HepG2 (cell line): ENCODE data around the gene BAZ2A. TPM values are rescaled to one million over a fixed set of nuclear protein-coding genes. Genes with fewer than 3 reads are reported as not detected.

Source experiments
- ATAC-seq: fragments of 200-7000 bp; cut with Tn5 transposase; 3 replicates; pipeline ENCODE4 v1.9.1; 2020; ENCODE audit warnings: mild to moderate bottlenecking, moderate library complexity
- BruUV-seq: library from RNA; stranded (reverse); fragments of 400-500 nt; replicated peaks from 2 replicates; lab custom pipeline; 2021; lab: Mats Ljungman, UMichigan
- CTCF ChIA-PET: fragments of 300-600 bp; formaldehyde crosslinking; extraction: SDS; loops from one replicate; lab custom pipeline; 2021; ENCODE audit warnings: low total read pairs, inconsistent platforms, low intra/inter-chr PET ratio; lab: Yijun Ruan, JAX
- POLR2A ChIA-PET: fragments of 350-600 bp; sonication (Branson Sonifier 250); formaldehyde crosslinking; loops from one replicate; lab custom pipeline; 2020; ENCODE audit warnings: antibody characterized with exemption, inconsistent platforms; lab: Yijun Ruan, JAX
- DNase-seq: peaks from one replicate; pipeline ENCODE4 v3.0.0-alpha.2; 2015; ENCODE audit warnings: low spot score
- FAIRE-seq: peaks from 3 replicates; lab custom pipeline; 2011; peaks lifted over from hg19 to GRCh38; lab: Jason Lieb, UNC
- H2AFZ ChIP-seq: one replicate; pipeline ENCODE4 v1.6.1; 2011; ENCODE audit warnings: low read length, inconsistent platforms
- H3K27ac ChIP-seq: fragments of 300-600 bp; 3 replicates; pipeline ENCODE4 v1.8.0; 2011; ENCODE audit warnings: mixed run types, mild to moderate bottlenecking, mixed read lengths, low read length, inconsistent platforms; ENCODE audit not compliant: insufficient read depth; ENCODE audit errors: extremely low read length
- H3K27me3 ChIP-seq, 2 experiments: fragments of 200-600 bp in 1 of 2; 2 replicates in 1 of 2; 3 replicates in 1 of 2; pipeline versions ENCODE4 v1.6.0 to v1.8.0; 2011; ENCODE audit warnings: low read length in 2 of 2, mild to moderate bottlenecking in 2 of 2, moderate library complexity in 2 of 2, inconsistent platforms in 1 of 2; ENCODE audit not compliant: insufficient read depth in 2 of 2, control insufficient read depth in 1 of 2
- H3K36me3 ChIP-seq, 2 experiments: fragments of 200-600 bp in 1 of 2; replicated peaks in 1 of 2; 2 replicates in 1 of 2; 3 replicates in 1 of 2; pipeline versions ENCODE4 v1.5.1 to v1.8.0; 2011; ENCODE audit warnings: low read length in 2 of 2, inconsistent platforms in 1 of 2; ENCODE audit not compliant: insufficient read depth in 2 of 2, control insufficient read depth in 1 of 2
- H3K4me1 ChIP-seq: 2 replicates; pipeline ENCODE4 v1.5.1; 2012; ENCODE audit warnings: low read length, inconsistent platforms; ENCODE audit not compliant: insufficient read depth
- H3K4me2 ChIP-seq: 2 replicates; pipeline ENCODE4 v1.6.0; 2011; ENCODE audit warnings: low read depth, low read length, inconsistent platforms
- H3K4me3 ChIP-seq, 3 experiments: fragments of 200-600 bp in 1 of 3; sonication (generic), shearing (Covaris generic) in 1 of 3; replicated peaks in 1 of 3; 2 replicates each; pipeline ENCODE4 v1.5.1; 2011 to 2016; ENCODE audit warnings: low read length in 3 of 3, inconsistent platforms in 2 of 3, low read depth in 2 of 3, mild to moderate bottlenecking in 2 of 3, control low read depth in 1 of 3, mixed read lengths in 1 of 3; ENCODE audit not compliant: insufficient read depth in 1 of 3
- H3K79me2 ChIP-seq: one replicate; pipeline ENCODE4 v1.6.1; 2011; ENCODE audit warnings: low read length, inconsistent platforms; ENCODE audit not compliant: insufficient read depth
- H3K9ac ChIP-seq: 2 replicates; pipeline ENCODE4 v1.6.0; 2011; ENCODE audit warnings: mild to moderate bottlenecking, low read depth, low read length, inconsistent platforms; ENCODE audit not compliant: insufficient read depth
- H3K9me3 ChIP-seq: 2 replicates; pipeline ENCODE4 v1.5.1; 2012; ENCODE audit warnings: mild to moderate bottlenecking, low read length
- H4K20me1 ChIP-seq: 2 replicates; pipeline ENCODE4 v1.6.0; 2011; ENCODE audit warnings: inconsistent platforms, mild to moderate bottlenecking, low read length, moderate library complexity; ENCODE audit not compliant: insufficient read depth
- ATF2 ChIP-seq: sonication (generic); formaldehyde crosslinking; IDR thresholded peaks from 2 replicates; pipeline ENCODE4 v1.4.0; 2020; ENCODE audit warnings: missing genetic modification reagents
- FOXC1 ChIP-seq: sonication (generic); formaldehyde crosslinking; IDR thresholded peaks from 2 replicates; pipeline ENCODE4 v1.8.0; 2022; ENCODE audit warnings: mild to moderate bottlenecking, missing genetic modification reagents, borderline replicate concordance
- GATA4 ChIP-seq: sonication (generic); IDR thresholded peaks from 2 replicates; pipeline ENCODE4 v1.6.1; 2016; ENCODE audit warnings: antibody characterized with exemption, low read depth, borderline replicate concordance
- HES4 ChIP-seq: sonication (generic); formaldehyde crosslinking; IDR thresholded peaks from 2 replicates; pipeline ENCODE4 v1.9.0; 2021; ENCODE audit warnings: mild to moderate bottlenecking, missing genetic modification reagents, borderline replicate concordance
- HNF1A ChIP-seq, 2 experiments: sonication (generic) in 1 of 2; formaldehyde crosslinking in 1 of 2; IDR thresholded peaks; 2 replicates each; pipeline versions ENCODE4 v1.4.0 to v1.6.1; 2016 to 2020; ENCODE audit warnings: borderline replicate concordance in 1 of 2, low read depth in 1 of 2, mild to moderate bottlenecking in 1 of 2, missing genetic modification reagents in 1 of 2
- ISX ChIP-seq: sonication (generic); formaldehyde crosslinking; conservative IDR thresholded peaks from 2 replicates; pipeline ENCODE4 v1.5.0; 2020; ENCODE audit warnings: missing genetic modification reagents
- MED1 ChIP-seq: sonication (generic); formaldehyde crosslinking; IDR thresholded peaks from 2 replicates; pipeline ENCODE4 v1.4.0; 2020; ENCODE audit warnings: missing genetic modification reagents
- NR2C2 ChIP-seq: sonication (generic); formaldehyde crosslinking; IDR thresholded peaks from 2 replicates; pipeline ENCODE4 v1.4.0; 2020; ENCODE audit warnings: missing genetic modification reagents, mild to moderate bottlenecking, moderate library complexity, borderline replicate concordance
- RAD51 ChIP-seq: fragments of 450-650 bp; IDR thresholded peaks from 2 replicates; pipeline ENCODE4 v1.6.1; 2016; ENCODE audit warnings: borderline replicate concordance
- SNAPC4 ChIP-seq: sonication (generic); formaldehyde crosslinking; IDR thresholded peaks from 2 replicates; pipeline ENCODE4 v1.4.0; 2020; ENCODE audit warnings: mild to moderate bottlenecking, missing genetic modification reagents
- SP5 ChIP-seq: IDR thresholded peaks from 2 replicates; pipeline ENCODE4 v1.6.1; 2016; ENCODE audit warnings: low read depth, borderline replicate concordance
- ZNF333 ChIP-seq: sonication (generic); formaldehyde crosslinking; IDR thresholded peaks from 2 replicates; pipeline ENCODE4 v1.4.0; 2020; ENCODE audit warnings: mild to moderate bottlenecking, missing genetic modification reagents, borderline replicate concordance
- ZNF891 ChIP-seq: sonication (generic); formaldehyde crosslinking; IDR thresholded peaks from 2 replicates; pipeline ENCODE4 v1.5.0; 2020; ENCODE audit warnings: mild to moderate bottlenecking, missing genetic modification reagents
- ZSCAN20 ChIP-seq: sonication (generic); formaldehyde crosslinking; IDR thresholded peaks from 2 replicates; pipeline ENCODE4 v1.4.0; 2020; ENCODE audit warnings: missing genetic modification reagents, mild to moderate bottlenecking, borderline replicate concordance
- WGBS: methylation state at CpG from one replicate; pipeline ENCODE4 v1.1.6; 2017; ENCODE audit warnings: low lambda C conversion rate; 5-methylcytosine and 5-hydroxymethylcytosine counted together
- in situ Hi-C: cut with HindIII; loops from 2 replicates; pipeline ENCODE4 v1.10.0; 2017; ENCODE audit warnings: low pct_unique_long_range_greater_than_20kb; ENCODE audit not compliant: extremely low pct_ligation_motif_present
- intact Hi-C: fragments of 100-400 bp; cut with micrococcal nuclease; formaldehyde crosslinking; loops from one replicate; pipeline ENCODE4 v1.10.0; 2022; ENCODE audit not compliant: unreplicated experiment
- polyA plus RNA-seq, 8 experiments: library from polyadenylated mRNA; depleted of rRNA in 3 of 8; stranded (reverse) in 7 of 8; unstranded in 1 of 8; fragments of >200 nt; fragmentation: Illumina TruSeq in 4 of 8; extraction: Trizol in 4 of 8; gene quantifications; 2 replicates each; pipeline versions ENCODE4 v1.2.1 to v1.2.3, GENCODE V29; 2011 to 2016; ENCODE audit warnings: low read depth in 4 of 8, missing spikeins in 1 of 8, mixed read lengths in 1 of 8; ENCODE audit not compliant: insufficient read depth in 1 of 8
- total RNA-seq, 5 experiments: library from RNA; depleted of rRNA; stranded (reverse); fragments of >200 nt; fragmentation: Illumina TruSeq; extraction: Trizol; gene quantifications; 2 replicates each; pipeline ENCODE4 v1.2.3, GENCODE V29; 2016; ENCODE audit warnings: low read depth in 1 of 5

BAZ2A gene
- total and polyA plus RNA-seq, 2 of the 13 experiments (the other 11 are each of a cell fraction or from before 2014, with no cell fraction given): 21.8 to 73.5 TPM

- H2AFZ ChIP-seq: no peak overlapping the region
- H3K9ac ChIP-seq: no peak overlapping the region
- no peaks in the 10 kb centered on the region for H3K9me3 ChIP-seq
- H3K27ac ChIP-seq: no peak overlapping the region
- H3K36me3 ChIP-seq: peaks cover 26 to 77% of the 10 kb centered on the region in 2 experiments
- in situ Hi-C loops (no loop called here), intact Hi-C loops (no loop called here)
- H4K20me1 ChIP-seq: 0 out of 2 replicates have a peak, but pooled peaks cover 4% of the 10 kb centered on the region
- 97% methylated on average over 2 of the region's 2 CpGs for WGBS
- no peak for DNase-seq
- no peak for FAIRE-seq
- no peaks in the 10 kb centered on the region for H3K27me3 ChIP-seq
- BruUV-seq: no TSS peak
- no peak overlapping the region for H3K4me2 ChIP-seq
- peaks cover 16% of the 10 kb centered on the region for H3K4me1 ChIP-seq
- CTCF ChIA-PET: no interaction called here
- POLR2A ChIA-PET: no interaction called here
- H3K79me2 ChIP-seq: peaks cover 34% of the 10 kb centered on the region
- no peak overlapping the region for H3K4me3 ChIP-seq
- ATAC-seq: no peak
- no peak for TF ChIP-seq RAD51
- no peak for TF ChIP-seq NR2C2
- no peak for TF ChIP-seq ATF2 (CRISPR knock-in tag)
- TF ChIP-seq ISX (CRISPR knock-in tag): no peak
- no peak for TF ChIP-seq SNAPC4 (CRISPR knock-in tag)
- TF ChIP-seq SP5 (CRISPR knock-in tag): no peak
- no peak for TF ChIP-seq ZSCAN20 (CRISPR knock-in tag)
- TF ChIP-seq FOXC1: no peak
- TF ChIP-seq GATA4: no peak
- TF ChIP-seq HES4 (CRISPR knock-in tag): no peak
- no peak for TF ChIP-seq ZNF333 (CRISPR knock-in tag)
- TF ChIP-seq ZNF891 (CRISPR knock-in tag): no peak
- TF ChIP-seq HNF1A (IDR thresholded peaks at IDR 0.05; ENCODE audit: low read depth): no peak
- TF ChIP-seq HNF1A (CRISPR knock-in tag; IDR thresholded peaks at IDR 0.05; ENCODE audit: borderline replicate concordance): no peak
- no peak for TF ChIP-seq MED1 (CRISPR knock-in tag)
These were observed 38.0 kb upstream of the BAZ2A start for GRCh38 chr12:56668197-56668457.
